SKM-1 (cell line): Measurements from ENCODE around the gene CEP170B.
"Not testable (repeated sequence)": the region's sequence is repeated elsewhere in the genome, so short reads cannot be mapped to it uniquely, and the experiment has no call there.

Source experiments
- DNase-seq: peaks from one replicate; lab custom pipeline; 2025; ENCODE audit not compliant: unreplicated experiment; lab: John Stamatoyannopoulos, UW

CEP170B gene

DNA sequence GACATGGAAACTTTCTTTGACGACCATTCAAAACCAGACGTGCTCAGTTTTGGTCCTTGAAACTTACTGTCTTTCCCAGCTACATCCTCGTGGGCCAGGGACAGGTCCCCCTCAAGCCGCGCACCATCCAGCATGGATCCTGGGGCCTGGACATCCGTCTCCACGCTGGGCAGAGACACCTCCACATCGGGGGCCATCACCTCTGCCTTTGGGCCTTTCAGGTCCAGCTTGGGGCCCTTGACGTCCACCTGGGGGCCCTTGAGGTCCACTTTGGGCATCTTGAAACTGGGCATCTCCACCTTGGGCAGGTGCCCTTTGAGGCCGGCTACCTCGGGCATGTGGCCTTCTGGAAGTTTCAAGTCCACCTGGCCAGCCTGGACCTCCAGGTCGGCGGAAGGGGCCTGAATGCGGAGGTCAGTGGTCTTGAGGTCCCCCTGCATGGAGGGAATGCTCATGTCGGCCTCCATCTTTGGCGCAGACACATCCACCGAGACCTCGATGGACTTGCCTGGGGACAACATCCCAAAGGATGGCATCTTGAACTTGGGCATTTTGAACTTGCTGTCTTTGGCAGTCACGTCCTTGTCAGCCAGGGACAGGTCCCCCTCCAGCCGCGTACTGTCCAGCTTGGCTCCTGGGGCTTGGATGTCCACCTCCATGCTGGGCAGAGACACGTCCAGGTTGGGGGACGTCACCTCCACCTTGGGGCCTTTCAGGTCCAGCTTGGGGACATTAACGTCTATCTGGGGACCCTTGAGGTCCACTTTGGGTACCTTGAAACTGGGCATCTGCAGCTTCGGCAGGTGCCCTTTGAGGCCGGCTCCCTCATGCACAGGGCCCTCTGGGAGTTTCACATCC, 76.7 kb downstream of the CEP170B start:
- no peak for DNase-seq

DNA sequence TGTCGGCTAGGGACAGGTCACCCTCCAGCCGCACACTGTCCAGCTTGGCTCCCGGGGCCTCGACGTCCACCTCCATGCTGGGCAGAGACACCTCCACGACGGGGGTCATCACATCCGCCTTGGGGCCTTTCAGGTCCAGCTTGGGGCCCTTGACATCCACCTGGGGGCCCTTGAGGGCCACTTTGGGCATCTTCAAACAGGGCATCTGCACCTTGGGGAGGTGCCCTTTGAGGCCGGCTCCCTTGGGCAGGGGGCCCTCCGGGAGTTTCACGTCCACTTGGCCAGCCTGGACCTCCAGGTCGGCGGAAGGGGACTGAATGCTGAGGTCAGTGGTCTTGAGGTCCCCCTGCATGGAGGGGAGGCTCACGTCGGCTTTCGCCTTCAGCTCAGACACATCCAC, 77.5 kb downstream of the CEP170B start:
- no peak for DNase-seq

DNA sequence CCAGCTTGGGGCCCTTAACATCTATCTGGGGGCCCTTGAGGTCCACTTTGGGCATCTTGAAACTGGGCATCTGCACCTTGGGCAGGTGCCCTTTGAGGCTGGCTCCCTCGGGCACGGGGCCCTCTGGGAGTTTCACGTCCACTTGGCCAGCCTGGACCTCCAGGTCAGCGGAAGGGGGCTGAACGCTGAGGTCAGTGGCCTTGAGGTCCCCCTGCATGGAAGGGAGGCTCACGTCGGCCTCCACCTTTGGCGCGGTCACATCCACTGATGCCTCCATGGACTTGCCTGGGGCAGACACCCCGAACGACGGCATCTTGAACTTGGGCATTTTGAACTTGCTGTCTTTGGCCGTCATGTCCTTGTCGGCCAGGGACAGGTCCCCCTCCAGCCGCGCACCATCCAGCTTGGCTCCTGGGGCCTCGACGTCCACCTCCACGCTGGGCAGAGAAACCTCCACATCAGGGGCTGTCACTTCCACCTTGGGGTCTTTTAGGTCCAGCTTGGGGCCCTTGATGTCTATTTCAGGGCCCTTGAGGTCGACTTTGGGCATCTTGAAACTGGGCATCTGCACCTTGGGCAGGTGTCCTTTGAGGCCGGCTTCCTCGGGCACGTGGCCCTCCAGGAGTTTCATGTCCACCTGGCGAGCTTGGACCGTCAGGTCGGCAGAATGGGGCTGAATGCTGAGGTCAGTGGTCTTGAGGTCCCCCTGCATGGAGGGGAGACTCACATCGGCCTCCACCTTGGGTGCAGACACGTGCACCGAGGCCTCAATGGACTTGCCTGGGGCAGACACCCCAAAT, 78.3 kb downstream of the CEP170B start:
- DNase-seq, result not testable (repeated sequence)

DNA sequence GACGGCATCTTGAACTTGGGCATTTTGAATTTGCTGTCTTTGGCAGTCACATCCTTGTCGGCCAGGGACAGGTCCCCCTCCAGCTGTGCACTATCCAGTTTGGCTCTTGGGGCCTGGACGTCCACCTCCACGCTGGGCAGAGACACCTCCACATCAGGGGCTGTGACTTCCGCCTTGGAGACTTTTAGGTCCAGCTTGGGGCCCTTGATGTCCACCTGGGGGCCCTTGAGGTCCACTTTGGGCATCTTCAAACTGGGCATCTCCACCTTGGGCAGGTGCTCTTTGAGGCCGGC, 78.9 kb downstream of the CEP170B start:
- not testable (repeated sequence) for DNase-seq

DNA sequence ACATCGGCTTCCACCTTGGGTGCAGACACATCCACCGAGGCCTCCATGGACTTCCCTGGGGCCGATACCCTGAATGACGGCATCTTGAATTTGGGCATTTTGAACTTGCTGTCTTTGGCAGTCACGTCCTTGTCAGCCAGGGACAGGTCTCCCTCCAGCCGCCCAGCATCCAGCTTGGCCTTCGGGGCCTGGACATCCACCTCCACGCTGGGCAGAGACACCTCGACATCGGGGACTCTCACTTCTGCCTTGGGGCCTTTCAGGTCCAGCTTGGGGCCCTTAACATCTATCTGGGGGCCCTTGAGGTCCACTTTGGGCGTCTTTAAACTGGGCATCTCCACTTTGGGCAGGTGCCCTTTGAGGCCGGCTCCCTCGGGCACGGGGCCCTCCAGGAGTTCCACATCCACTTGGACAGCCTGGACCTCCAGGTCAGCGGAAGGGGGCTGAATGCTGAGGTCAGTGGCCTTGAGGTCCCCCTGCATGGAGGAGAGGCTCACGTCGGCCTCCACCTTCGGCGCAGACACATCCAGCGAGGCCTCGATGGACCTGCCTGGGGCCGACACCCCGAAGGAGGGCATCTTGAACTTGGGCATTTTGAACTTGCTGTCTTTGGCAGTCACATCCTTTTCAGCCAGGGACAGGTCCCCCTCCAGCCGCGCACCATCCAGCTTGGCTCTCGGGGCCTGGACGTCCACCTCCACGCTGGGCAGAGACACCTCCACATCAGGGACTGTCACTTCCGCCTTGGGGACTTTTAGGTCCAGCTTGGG, 79.6 kb downstream of the CEP170B start:
- DNase-seq, result not testable (repeated sequence)

DNA sequence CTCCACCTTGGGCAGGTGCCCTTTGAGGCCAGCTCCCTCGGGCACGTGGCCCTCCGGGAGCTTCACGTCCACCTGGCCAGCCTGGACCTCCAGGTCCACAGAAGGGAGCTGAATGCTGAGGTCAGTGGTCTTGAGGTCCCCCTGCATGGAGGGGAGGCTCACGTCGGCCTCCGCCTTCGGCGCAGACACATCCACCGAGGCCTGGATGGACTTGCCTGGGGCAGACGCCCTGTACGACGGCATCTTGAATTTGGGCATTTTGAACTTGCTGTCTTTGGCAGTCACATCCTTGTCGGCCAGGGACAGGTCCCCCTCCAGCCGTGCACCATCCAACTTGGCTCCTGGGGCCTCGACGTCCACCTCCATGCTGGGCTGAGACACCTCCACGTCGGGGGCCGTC, 80.2 kb downstream of the CEP170B start:
- not testable (repeated sequence) for DNase-seq
